Hematopoietic multipotent progenitor cell treated with erythropoietin and hydrocortisone succinate and interleukin-3 and kit ligand, for 17 days (in vitro differentiated cells): ENCODE results near the gene RILPL2.
"Not testable (repeated sequence)": the region's sequence is repeated elsewhere in the genome, so short reads cannot be mapped to it uniquely, and the experiment has no call there.

Source experiments
- DNase-seq: peaks from one replicate; pipeline ENCODE4 v3.0.0-alpha.2; 2015; ENCODE audit warnings: low spot score

RILPL2 gene, protein sequence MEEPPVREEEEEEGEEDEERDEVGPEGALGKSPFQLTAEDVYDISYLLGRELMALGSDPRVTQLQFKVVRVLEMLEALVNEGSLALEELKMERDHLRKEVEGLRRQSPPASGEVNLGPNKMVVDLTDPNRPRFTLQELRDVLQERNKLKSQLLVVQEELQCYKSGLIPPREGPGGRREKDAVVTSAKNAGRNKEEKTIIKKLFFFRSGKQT

GRCh38 chr12:123436017-123436964 lies at the start of gene RILPL2:
Gene RILPL2 (minus strand): TSS chr12:123436684. CDS start chr12:123436420, 264 bp downstream.
- DNase-seq: peak; percentile 77

DNA sequence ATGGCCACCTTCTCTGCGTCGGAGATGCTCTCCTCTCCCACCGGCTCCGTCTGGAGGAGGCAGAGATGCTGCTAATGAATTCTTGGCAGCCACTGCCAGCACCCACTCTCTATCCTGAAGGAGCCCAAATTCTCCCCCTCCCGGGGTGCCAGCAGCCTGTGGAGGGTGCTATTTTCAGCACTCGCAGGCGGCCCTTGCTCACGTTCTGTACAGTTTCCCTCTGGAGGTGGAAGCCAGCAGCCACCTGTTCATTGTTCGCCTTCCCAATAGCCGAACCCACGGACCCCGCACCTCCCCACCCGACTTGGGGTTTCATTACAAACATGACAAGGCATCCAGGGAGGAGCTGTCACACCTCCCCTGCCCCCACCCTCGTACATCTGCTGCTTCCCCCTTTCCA lies 49.3 kb upstream of the RILPL2 start:
- no peak for DNase-seq

GRCh38 chr12:123483602-123484248 lies 47.2 kb upstream of the RILPL2 start:
- DNase-seq: no peak

DNA sequence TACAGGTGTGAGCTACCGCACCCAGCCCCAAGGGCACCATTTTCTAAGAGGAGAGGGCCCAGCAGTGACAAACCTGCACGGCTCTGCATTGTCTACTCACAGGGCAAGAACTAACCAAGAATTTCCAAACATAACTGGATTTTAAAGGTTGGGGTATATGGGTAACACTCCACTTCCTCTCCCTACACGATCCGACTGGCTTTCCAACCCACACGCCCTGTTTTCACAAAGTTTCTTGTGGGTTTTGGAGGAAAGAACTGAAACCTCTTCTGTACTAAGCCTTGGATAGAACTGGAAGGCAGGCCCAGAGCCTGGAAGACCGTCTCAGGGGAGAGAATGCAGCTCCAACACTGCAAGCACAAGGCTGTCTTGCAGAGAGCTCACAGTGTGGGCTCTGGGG lies 46.4 kb upstream of the RILPL2 start:
- no peak for DNase-seq

- DNase-seq: not testable (repeated sequence)
Observed at GRCh38 chr12:123481251-123481650, 44.8 kb upstream of the RILPL2 start.

GRCh38 chr12:123479442-123480180 lies 43.1 kb upstream of the RILPL2 start:
- no peak for DNase-seq

DNA sequence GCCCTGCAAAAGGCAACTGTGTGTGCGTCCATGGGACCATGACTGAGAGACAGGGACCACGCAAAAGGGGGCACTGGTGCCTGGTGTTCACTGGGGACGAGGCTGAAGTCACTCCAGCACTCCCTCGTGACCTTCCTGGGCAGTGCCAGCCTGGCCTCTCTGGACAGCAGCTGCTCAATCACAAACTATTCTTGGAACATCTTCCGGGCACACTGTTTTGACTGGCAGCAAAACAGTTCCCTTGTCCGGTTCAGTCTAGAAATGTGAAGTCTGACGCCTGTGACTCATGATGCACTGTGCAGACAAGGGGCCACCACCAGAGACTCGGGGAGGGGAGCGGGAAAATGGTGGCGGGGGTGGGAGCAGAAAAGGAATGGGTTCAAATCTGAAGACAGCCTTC lies 42.3 kb upstream of the RILPL2 start:
- no peak for DNase-seq

DNA sequence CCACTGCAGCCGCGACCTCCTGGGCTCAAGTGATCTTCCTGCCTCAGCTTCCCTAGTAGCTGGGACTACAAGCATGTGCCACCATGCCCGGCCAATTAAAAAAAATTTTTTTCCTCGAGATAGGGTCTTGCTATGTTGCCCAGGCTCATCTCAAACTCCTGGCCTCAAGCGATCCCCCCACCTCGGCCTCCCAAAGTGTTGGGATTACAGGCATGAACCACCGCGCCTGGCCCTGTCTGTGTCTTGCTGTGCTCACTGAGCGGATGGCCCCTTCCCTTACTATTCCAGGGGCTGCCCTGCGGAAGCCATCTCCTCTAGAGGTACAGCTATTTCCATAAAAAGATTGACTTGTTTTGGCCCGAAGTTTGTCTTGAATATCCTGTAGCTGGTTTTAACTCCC lies 41.6 kb upstream of the RILPL2 start:
- no peak for DNase-seq

GRCh38 chr12:123475246-123475703 lies 38.8 kb upstream of the RILPL2 start:
- DNase-seq: no peak

- DNase-seq: no peak
Observed at GRCh38 chr12:123474485-123475245, 38.2 kb upstream of the RILPL2 start.

DNA sequence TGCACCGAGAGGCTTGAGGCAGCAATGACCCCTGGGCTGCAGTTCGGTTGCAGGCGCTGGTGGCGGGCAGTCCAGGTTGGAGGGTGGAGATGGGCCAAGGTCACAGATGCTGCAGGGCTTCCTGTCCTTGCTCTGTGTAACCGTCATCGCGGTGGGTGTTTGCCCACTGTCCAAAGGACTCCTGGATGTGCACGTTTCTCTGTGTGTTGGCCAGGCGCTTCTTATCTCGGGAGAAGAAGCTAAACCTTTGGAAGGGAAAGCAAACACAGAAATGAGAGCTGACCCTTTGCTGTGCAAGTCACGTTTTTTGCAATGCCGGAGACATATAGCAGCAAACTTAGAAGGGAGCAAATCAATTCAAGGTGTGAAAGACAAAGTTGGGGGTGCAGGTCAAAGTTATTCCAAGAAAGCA lies 36.0 kb upstream of the RILPL2 start:
- DNase-seq: no peak

DNA sequence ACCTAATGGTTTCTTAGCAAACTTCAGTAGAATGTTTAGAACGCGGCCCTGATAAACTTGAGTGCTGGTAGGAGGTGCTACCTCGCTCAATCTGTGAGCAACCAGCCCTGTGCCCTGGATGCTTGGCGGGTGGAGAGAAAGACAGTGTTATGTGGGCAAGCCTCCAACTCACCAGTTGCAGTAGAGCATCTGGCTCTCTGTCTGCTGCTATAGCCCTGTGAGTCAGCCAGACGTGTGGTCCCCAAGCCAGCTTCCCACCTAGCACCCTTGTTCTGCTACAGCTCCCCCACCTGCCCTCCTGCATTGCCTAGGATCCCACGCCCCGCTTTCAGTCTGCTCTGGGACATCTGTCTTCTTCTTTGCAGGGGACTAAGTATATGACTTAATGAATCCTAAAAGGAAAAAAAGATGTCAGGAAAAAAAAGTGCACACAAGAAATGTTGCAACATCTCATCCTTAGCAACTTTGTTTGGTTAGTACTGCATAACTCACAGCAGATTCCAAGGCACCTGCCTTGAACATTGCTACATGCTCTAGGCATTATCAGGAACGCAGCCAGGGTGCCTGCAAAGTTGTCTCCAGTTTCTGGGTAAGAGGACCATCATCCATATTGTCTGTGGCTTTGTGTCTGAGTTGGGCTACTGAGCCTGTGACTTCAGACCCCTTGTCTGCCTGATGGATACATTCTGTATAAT lies 35.0 kb upstream of the RILPL2 start:
- no peak for DNase-seq

DNA sequence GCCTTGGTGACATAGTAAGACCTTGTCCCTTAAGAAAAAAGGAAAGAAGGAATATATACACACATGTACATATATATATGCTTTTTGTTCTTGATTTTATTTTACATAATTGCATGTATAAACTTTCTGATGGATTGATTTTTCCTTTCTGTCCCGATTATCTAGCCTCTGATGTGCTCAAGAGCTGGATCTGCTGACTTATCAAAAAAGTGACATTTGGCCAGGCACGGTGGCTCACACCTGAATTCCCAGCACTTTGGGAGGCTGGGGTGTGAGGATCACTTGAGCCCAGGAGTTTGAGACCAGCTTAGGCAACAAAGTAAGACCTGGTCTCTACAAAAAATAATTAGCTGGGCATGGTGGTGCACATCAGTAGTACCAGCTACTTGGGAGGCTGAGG lies 33.5 kb upstream of the RILPL2 start:
- DNase-seq: no peak

GRCh38 chr12:123468786-123469185 lies 32.3 kb upstream of the RILPL2 start:
- peak; percentile 24 for DNase-seq

DNA sequence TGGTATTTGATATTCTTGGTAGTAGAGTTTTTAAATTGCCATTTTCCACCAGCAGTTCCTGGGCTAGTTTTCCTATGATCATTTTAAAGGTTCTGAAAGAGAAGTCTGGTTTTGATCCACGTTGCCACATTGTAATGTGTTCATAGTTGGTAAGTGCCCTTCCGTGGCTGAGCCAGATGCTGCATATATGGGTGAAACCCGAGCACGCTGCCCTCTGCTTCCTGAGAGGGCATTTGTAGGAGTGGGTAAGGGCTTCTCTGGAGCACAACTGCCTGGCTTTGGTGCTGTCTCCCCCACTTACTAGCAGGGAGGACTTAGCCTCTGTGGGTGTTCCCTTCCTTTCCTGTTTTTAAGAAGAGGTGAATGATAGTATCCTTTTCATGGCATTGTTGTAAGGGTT lies 28.6 kb upstream of the RILPL2 start:
- DNase-seq: no peak

DNA sequence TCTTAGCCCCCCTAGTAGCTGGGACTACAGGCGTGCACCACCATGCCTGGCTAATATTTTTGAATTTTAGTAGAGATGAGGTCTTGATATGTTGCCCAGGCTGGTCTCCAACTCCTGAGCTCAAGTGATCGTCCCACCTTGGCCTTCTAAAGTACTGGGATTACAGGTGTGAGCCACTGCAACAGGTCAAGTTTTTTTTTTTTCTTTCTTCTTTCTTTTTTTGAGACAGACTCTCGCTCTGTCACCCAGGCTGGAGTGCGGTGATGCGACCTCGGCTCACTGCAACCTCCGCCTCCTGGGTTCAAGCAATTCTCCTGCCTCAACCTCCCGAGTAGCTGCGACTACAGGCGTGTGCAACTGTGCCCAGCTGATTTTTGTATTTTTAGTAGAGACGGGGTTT lies 26.7 kb upstream of the RILPL2 start:
- not testable (repeated sequence) for DNase-seq

DNA sequence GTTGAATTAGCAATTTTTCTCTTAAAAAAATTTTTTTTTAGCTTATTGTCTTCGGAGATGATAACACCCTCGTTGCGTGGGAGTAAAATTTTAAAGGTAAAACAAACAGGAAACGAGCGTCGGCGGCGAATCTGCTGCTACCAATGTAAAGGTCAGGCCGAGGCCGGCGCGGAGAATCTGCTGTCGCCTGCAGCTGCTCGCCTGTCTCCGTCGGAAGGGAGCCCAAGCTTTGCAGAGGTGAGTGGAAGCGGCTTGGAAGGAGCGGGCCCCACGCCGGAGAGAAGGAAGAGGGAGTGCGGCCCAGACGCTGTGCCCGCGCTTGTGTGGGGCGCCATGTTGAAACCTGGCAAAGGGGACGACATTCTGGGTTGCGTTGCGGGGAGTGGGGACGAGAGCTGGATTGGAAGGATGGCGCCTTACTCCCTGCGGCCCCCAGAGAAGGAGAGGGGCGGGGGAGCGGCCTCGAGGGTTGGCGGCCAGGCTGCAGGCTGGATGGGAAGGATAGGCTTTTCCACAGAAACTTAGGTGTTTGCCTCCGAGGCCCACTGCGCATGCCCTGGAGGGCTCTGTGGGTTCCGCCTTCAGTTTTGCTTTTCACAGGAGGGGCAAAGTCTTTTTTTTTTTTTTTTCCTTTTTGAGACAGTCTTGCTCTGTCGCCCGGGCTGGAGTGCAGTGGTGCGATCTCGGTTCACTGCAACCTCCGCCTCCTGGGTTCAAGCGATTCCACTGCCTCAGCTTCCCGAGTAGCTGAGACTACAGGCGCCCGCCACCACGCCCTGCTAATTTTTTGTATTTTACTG lies 21.7 kb upstream of the RILPL2 start, which contains the start of gene SNRNP35:
Gene SNRNP35 (plus strand): TSS at position 160 of the 800 bp plus-strand sequence. CDS start 7,402 bp downstream, outside the sequence.
- DNase-seq: peak; percentile 90

DNA sequence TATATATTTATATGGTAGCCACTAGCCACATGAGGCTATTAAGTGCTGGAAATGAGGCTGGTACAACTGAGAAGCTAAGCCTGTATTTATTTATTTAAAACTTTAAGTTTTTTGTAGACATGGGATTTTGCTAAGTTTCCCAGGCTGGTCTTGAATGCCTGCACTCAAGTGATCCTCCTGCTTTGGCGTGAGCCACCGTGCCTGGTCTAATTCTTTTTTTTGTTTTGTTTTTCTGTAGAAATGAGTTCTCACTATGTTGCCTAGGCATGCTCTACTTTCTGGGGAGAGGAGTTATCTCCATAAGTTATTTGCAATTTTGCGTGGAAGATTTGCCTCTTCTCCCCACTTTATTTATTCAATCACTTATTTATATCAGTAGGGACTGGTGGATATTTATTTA lies 16.7 kb upstream of the RILPL2 start:
- DNase-seq: no peak

GRCh38 chr12:123452276-123452550 lies 15.7 kb upstream of the RILPL2 start:
- not testable (repeated sequence) for DNase-seq

- no peak for DNase-seq
Observed at GRCh38 chr12:123450636-123451035, 14.2 kb upstream of the RILPL2 start.
